Ureter (tissue), 1 donor: Measurements from ENCODE around the gene PITHD1. TPM values are rescaled to one million over a fixed set of nuclear protein-coding genes. Genes with fewer than 3 reads are reported as not detected.
"Not testable (repeated sequence)": the region's sequence is repeated elsewhere in the genome, so short reads cannot be mapped to it uniquely, and the experiment has no call there.

Source experiments
- DNase-seq: peaks from one replicate; pipeline ENCODE4 v3.0.0-alpha.2; 2020; ENCODE audit warnings: low spot score
- total RNA-seq: library from RNA; stranded (reverse); gene quantifications from one replicate; pipeline ENCODE4 v1.2.4, GENCODE V29; 2023
- donor health status: DM: yes; HTN: yes; CAD: no.

PITHD1 gene
- total RNA-seq, 1 donor from 2014 or later: 44.1 TPM

DNA sequence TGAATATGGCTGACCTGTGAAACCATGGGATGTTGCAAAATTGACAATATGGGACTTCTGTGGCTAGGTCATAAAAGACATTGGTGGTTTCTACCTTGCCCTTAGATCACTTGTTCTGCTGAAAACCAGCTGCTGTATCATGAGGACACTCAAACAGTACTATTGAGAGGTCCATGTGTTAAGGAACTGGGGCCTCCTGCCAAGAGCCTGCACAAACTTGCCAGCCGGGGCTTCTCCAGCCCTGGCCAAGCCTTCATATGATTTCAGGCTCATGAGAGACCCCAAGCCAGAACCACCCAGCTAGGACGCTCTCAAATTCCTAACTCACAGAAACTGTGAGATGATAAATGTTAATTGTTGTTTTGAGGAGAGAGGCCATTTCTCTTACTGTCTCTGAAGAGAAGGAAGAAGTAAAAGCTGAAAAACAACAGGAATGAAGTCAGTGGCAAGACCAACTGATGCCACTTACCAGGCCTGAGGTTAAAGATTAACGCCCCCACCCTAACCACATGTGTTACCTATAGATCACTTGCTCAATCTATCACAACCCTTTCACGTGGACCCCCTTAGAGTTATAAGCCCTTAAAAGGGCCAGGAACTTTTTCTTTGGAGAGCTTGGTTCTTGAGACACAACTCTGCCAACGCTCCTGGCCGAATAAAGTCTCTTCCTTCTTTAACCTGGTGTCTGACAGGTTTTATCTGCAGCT lies 3.9 kb upstream of the PITHD1 start:
- no peak for DNase-seq

DNA sequence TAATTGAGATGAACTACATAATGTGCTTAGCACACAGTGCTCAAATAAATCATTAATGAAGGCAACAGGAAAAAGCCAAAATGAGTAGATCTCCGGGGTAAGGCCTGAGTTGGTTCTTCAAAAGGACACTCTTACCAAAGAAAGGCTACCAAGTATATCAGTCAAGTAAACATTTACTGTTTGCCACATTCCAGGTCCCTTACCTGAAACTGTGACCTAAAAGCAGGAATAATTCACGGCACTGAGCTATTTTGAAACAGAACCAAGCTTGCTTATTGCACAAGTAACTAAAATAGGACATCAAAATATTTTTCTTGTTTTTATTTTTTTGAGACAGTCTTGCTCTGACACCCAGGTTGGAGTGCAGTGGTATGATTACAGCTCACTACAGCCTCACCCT lies 2.0 kb upstream of the PITHD1 start:
- DNase-seq: no peak

DNA sequence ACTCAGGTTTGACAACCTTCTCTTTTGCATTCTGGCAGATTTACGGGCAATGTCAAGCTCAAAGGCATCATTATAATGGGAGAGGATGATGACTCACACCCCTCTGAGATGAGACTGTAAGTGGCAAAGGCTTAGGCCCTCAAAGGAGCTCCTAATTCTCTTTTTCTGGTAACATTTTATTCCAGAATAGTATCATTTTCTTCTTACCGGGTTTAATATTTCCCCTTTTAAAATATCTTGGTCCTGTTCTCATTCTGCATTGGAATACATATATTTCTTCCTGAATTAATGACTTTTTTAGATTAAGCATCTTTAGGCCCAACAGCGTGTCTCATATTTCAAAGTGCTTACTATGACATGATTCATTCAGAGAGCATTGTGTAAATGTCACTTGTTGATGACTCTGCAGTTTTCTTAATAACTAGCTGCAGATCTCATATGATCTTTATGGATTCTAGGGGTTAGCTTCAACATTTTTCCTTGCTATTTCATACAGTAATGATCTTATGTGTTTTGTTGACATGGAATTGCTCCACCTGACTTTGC lies 1.7 kb downstream of the PITHD1 start:
- no peak for DNase-seq

DNA sequence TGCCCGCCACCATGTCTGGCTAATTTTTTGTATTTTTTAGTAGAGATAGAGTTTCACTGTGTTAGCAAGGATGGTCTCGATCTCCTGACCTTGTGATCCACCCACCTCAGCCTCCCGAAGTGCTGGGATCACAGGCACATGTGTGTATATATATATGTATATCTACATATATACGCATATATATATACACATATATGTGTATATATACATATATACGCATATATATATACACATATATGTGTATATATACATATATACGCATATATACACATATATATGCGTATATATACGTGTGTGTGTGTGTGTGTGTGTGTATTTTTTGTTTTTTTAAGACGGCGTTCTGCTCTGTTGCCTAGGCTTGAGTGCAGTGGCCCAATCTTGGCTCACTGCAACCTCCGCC lies 4.9 kb downstream of the PITHD1 start:
- not testable (repeated sequence) for DNase-seq

DNA sequence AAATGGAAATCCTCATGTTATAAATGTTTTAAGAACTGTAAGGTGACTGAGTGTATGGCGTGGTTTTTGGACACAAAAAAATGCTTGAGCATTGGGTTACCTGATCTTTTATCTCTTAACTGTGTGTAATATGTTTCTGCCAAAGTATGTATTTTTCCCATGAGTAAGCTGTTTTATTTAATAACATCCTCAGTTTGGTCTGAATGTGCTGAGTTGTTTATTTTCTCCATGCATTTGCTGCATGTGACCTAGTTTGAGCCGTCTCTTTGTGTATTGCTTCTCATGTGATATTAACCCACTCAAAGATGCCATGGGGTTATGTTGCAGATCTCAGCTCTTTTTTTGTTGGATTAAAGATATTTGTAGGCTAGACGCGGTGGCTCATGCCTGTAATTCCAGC lies 6.6 kb downstream of the PITHD1 start:
- DNase-seq: no peak

DNA sequence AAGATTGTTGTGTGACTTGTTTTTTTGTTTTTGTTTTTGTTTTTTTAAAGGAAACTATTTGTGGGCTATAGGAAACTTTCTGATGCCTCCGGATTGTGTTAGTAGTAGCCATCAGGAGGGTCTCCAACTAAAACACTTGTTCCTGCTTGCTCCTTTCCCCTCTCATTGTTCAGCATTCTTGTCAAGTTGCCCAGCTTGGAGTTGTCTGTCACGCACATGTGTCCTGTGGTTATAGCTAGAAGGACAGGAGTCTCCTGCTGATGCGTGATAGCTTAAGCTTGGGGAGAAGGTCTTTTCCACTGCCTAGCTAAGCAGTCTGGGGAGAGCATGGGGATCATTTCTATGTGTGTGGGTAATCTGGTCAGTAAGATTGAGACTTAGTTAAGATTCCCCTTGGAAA lies 9.5 kb downstream of the PITHD1 start:
- DNase-seq: no peak

DNA sequence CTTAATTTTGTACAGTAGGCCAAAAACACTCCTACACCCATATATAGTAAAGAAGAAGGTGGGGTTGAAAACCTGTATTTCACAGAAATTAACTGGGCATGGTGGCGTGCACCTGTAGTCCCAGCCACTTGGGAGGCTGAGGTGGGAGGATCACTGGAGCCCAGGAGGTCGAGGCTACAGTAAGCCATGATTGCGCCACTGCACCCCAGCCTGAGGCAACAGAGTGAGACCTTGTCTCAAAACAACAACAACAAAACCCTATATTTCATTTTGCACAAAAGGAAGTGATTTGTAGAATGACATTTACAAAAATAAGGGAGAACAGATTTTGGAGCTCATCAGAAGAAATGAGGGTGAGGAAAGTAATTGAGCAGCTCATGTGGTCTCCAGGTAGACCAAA lies 10.5 kb downstream of the PITHD1 start:
- DNase-seq: no peak

DNA sequence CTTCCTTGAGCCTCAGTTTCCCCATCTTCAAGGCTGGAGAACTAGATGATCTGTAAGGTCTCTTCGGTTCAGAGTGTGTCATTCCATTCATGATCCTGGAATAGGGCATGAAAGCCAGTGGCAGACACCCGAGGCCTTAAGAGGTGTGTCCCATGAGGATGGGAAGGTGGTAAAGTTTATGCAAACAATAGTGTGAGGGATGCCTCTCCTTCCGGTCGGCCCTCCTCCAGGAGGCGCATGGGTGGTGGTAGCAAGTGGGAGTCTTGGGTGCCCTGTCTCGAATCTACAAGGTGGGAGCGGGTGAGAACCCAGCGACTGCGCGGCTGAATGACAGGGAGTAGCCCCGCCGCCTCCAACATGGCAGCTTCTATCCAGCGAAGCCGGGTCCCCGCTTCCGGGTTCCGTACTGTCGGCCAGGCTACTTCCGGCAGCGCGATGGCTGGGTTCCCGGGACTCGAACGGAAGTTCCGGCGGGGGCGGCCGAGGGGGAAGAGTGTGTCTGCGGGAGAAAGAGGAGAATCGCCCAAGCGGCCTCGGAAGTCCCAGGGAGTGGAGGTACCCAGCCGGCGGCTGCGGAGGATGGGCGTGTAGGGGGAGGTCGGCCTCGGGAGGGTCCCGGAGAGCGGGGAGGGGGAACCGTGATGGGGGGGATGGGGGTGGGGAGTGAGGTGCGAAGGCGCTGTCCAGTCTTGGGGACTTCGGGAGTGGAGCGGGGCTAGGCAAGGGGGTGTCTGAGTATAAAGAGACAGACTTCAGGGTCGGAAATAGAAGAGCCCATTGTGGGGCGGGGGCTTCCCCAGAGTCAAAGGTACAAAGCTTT lies 12.7 kb downstream of the PITHD1 start, which contains the start of gene LYPLA2:
Gene LYPLA2, plus strand, starts transcription at position 450 of the 820 bp plus-strand sequence. CDS start 1,538 bp downstream, outside the sequence.
- peak; percentile 95 for DNase-seq

DNA sequence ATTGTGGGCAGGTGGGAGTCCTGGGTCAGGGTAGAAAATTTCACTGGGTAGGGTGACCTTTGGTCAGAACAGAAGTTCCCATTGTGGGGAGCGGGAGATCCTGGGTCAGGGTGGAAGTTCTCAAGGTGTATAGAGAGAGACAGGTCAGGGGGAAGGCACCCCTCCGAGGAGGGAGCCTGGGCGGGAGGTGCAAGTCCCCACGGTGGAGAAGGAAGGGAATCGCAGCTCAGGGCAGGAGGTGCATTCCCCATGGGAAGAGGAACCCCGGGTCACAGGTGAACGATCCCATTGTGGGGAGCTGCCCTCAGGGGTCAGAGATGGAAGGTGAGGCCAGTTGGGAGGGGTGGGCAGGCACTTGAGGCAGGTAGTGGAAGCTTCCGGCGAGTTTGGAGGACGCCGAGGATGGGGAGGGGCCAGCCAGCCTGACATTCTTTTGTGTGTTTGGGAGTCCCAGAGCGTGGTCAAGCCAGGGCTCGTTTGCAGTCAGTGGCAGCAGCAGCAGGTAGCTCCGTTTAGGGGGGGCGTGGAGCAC lies 13.4 kb downstream of the PITHD1 start:
- DNase-seq: peak; percentile 73

DNA sequence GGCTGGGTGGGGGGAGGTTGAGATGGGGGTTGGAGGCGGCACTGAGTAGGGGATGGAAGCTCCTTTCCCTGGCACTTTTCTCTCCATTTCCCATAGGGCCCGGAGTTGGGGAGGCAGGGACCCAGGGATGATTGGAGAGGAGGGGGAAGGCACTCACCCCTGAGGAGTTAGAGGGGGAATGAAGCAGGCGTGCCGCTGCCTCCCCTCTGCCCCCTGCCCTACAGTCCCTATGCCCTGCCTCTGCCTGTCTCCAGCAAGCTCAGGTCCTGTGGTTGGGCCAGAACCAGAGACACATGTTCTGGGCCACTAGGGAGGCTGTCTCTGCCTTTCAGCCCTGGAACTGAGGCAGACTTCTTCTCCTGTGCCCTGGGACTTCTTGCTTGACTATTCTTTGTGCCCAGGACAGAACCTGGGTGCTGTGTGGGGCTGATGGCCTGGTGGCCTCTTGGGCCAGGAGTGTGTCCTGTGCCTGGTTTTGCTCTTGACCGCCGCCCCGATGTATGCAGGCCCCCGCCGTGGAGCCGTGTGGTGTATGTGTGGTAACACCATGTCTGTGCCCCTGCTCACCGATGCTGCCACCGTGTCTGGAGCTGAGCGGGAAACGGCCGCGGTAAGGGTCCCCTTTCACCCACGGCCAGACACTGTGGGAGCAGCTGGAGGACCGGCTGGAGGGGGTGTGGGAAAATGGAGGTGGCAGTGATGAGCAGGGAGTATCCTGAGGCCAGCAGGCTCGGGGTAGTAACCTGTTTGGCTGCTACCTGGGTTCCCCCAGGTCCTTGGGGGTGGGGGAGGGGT lies 14.1 kb downstream of the PITHD1 start:
- no peak for DNase-seq

DNA sequence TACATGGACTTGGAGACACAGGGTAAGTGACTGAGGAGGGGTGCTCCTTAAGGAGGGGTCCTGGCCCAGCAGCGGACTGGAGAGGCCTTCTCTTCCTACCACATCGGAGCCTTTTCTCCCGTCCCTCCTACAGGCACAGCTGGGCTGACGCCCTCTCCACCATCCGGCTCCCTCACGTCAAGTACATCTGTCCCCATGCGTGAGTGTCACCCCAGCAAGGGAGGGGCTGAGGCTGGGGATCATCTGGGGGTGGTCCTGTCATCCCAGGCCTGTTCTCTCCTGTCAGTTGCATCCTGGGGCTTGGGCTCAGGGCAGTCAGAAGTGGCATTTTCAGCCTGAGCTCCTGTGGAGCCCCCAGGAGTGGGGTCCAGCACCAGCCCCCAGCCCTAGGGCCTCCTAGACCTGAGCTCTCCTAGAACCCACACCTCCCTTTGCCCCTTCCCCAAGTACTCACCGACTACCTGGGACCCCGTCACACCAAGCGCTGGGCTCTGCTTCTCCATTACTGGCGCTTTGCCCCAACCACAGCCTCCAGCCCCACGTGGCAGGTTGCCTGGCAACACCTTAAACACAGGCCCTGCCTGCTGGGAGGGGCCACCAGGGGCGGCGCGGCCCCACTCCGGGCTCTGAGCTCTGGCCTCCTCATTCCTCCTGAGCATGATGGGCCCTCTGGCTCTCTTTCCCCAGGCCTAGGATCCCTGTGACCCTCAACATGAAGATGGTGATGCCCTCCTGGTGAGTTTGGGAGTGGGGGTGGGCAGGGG lies 15.0 kb downstream of the PITHD1 start:
- no peak for DNase-seq

DNA sequence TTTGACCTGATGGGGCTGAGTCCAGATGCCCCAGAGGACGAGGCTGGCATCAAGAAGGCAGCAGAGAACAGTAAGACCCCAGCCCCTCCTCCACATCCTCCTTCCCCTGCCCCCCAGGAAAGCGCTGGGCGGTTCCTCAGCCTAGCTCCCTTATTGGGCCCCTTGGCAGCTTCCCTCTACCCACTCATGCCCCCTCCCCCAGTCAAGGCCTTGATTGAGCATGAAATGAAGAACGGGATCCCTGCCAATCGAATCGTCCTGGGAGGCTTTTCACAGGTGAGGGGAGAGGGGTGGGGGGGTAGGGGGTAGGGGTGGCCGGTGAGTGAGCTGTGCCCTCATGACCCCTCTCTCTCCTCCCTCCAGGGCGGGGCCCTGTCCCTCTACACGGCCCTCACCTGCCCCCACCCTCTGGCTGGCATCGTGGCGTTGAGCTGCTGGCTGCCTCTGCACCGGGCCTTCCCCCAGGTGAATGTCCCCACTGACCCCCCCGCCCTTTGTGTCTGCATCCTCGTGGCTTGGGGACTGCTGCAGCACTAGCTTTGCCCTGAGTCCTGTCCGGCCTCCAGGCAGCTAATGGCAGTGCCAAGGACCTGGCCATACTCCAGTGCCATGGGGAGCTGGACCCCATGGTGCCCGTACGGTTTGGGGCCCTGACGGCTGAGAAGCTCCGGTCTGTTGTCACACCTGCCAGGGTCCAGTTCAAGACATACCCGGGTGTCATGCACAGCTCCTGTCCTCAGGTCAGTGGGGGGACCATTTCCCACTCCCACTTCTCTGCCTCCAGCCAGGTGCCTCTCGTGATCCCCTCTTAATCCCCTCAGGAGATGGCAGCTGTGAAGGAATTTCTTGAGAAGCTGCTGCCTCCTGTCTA lies 15.9 kb downstream of the PITHD1 start:
- no peak for DNase-seq

DNA sequence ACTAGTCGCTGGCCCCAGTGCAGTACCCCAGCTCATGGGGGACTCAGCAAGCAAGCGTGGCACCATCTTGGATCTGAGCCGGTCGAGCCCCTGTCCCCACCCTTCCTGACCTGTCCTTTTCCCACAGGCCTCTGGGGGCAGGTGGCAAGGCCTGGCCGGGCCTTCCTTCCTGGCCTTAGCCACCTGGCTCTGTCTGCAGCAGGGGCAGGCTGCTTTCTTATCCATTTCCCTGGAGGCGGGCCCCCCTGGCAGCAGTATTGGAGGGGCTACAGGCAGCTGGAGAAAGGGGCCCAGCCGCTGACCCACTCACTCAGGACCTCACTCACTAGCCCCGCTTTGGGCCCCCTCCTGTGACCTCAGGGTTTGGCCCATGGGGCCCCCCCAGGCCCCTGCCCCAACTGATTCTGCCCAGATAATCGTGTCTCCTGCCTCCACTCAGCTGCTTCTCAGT lies 16.5 kb downstream of the PITHD1 start:
- not testable (repeated sequence) for DNase-seq

DNA sequence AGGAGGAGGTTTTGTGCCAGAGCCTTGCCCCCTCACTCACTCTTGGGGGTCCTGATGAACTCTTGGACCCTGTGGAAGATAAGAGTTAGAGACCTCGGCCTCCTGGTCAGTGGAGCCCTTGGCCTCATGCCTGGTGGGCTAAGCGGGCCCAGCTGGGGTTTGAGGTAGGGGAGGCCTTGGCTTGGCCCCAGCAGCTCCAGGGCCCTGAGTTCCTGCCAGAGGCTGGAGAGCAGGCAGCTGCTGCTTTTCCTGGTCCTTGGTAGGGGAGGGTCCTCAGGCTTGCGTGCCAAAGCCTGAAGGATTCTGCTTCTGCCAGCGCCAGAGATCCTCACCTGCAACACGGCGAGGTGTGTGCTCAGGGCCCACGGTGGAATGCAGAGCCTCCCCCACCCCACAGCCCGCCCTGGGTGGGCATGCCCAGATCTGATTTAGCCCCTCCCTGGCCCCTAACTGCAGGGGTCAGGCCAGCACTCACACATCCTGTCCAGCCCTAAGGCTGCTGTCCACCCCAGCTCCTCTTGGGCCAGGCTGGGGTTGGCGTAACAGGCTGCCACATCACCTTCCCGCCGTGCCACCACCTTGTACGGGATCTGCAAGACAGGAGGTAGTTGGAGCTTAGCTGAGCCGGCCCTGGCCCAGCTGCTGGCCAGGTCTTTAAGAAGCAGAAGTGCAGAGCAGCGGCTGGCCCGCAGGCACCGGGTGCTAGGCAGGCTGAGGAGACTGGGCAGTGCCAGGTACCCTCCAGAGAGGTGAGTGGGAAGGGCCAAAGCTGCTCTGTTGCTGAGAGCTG lies 17.7 kb downstream of the PITHD1 start:
- no peak for DNase-seq

DNA sequence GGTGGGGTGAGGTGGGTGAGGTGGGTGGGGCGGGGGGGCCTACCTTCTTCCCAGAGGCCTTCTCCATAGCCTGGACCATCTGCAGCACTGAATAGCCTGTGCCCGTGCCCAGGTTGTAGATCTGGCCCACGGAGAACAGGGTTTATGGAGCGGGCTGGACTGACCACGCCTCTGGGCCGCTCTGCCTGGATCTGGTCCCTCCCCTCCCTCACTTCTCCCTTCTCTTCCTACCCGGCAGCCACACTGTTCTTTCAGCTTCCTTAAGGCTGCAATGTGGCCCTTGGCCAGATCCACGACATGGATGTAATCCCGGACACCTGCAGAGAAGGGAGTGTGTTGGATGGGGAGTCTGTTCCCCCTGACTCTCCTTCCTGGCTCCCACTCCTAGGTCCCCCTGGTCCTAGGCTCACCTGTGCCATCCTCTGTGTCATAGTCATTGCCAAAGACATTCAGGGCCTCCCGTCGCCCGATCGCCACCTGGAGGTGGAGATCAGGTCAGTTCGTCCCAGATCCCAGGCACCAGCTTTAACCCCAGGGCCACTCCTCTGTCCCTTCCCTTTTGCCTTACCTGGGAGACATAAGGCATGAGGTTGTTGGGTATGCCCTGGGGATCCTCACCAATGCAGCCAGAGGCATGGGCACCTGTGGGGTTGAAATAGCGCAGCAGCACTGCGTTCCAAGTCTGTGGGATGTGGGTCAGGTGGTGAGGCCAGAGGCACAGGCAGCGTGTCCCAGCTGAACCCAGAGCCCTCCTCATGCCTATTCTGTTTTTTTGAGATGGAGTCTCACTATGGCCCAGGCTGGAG lies 18.5 kb downstream of the PITHD1 start:
- no peak for DNase-seq

DNA sequence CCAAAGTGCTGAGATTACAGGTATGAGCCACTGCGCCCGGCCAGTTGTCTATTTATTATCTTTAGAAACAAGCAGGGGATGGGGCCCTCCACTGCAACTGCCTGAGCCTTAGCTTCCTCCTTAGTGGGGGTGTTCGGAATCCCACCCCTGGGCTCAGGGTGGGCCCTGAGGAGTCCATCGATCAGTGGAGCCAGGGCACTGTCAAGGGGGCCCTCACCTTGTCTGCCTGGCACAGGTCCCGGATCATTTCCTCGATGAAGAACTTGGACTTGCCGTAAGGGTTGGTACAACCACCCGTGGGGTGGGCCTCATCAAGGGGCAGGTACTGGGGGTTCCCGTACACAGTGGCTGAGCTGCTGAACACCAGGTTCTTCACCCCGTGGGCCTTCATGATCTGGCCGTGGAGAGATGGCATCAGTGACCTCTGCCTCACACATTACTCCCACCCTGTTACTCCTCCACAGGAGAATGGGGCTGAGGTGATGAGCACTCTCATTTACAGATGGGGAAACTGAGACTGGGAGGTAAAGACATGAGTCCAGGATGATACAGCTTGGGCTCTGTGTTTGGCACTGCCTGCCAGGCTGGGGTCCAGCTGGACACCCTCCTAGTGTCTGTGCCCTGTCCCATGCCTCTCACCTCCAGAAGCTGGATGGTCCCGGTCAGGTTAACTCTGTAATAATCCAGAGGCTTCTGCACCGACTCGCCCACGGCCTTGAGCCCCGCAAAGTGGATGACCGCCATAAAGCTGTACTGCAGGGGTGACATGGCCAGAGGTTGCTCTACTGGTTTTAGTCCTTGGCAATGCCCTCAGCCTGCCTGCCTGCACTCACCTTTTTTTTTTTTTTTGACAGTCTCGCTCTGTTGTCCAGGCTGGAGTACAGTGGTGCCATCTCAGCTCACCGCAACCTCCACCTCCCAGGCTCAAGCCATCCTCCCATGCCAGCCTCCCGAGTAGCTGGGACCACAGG lies 19.5 kb downstream of the PITHD1 start:
- no peak for DNase-seq

DNA sequence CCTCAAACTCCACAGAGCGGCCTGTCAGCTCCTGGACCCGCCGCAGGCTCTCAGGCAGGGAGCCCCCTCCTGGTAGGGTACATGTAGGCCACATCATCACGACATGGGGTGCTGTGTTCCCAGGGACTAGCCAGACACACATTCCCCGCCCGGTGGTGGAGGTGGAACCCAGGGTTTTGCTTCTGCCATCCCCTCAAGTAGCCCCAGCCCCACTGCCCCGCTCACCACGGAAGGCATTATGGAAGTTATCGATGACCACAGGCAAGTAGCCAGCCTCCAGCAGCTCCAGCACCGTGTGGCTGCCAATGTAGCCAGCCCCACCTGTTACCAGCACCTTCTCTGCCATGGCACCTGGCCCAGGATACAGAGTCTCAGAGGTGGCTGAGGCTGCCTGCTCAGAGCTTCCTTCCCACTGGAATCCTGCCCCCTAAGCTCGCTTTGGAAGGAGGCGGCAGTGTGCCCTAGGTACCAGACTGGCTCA lies 20.5 kb downstream of the PITHD1 start:
- no peak for DNase-seq
